Forelimb muscle (tissue), 1 donor: Measurements from ENCODE around the gene PDXP. TPM values are rescaled to one million over a fixed set of nuclear protein-coding genes. Genes with fewer than 3 reads are reported as not detected.
"Not testable (repeated sequence)": the region's sequence is repeated elsewhere in the genome, so short reads cannot be mapped to it uniquely, and the experiment has no call there.

Experiments
- DNase-seq: peaks from one replicate; pipeline ENCODE4 v3.0.0-alpha.2; 2013; ENCODE audit warnings: low read depth
- polyA plus RNA-seq: library from polyadenylated mRNA; unstranded; fragments of 120-200 nt; gene quantifications from one replicate; pipeline ENCODE4 v1.2.1, GENCODE V29; 2013; ENCODE audit not compliant: insufficient read length

PDXP gene
- polyA plus RNA-seq, 1 donor, result 17.3 TPM

DNA sequence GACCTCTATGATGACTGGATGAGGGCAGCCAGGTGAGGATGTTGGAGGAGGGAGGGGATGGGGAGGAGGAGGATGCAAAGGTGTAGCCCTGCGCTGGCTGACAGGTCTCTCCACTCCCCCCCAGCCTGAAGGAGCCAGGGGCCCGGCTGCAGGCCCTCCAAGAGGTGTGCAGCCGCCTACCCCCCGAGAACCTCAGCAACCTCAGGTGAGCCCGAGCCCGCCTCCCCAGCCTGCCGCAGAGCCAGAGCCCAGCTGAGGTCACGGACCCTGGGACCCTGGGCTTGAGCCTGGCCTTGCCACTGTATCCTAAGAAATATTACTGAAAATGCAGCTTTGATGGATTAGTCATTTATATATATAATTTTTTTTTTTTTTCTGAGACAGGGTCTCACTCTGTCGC is 11.2 kb upstream of the PDXP start:
- DNase-seq, result no peak

GRCh38 chr22:37647928-37648327 is 10.6 kb upstream of the PDXP start:
- no peak for DNase-seq

- DNase-seq, result no peak
Measured at GRCh38 chr22:37650463-37651136, 7.9 kb upstream of the PDXP start.

DNA sequence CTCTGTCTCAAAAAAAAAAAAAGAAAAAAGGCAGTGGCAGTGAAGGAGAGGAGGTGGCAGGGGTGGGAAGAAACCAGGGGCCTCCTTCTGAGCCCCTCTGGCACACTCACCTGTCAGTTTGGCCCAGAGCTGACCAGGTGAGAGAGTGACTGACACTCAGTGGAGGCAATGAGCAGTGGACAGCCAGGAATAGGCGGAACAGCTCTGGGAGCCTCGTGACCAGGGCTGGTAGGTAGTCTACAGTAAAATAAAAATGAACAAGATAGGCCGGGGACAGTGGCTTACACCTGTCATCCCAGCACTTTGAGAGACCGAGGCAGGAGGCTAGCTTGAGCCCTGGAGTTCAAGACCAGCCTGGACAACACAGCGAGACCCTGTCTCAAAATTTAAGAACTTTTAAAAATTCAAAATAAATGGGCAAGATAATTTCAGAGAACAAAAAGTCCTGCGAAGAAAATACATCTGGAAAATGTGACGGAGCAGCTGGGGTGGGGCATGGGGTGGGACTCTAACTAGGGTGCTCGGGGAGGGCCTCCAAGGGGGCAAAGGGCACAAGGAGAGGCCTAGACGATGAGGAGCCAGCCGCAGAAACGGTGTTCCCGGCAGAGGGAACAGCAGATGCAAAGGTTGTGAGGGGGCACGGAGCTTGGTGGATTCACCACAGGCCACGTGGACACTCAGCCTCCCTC is 3.8 kb upstream of the PDXP start:
- no peak for DNase-seq

- DNase-seq, result no peak
Measured at GRCh38 chr22:37655252-37655563, 3.3 kb upstream of the PDXP start.

GRCh38 chr22:37656583-37656982 is 1.9 kb upstream of the PDXP start:
- not testable (repeated sequence) for DNase-seq

DNA sequence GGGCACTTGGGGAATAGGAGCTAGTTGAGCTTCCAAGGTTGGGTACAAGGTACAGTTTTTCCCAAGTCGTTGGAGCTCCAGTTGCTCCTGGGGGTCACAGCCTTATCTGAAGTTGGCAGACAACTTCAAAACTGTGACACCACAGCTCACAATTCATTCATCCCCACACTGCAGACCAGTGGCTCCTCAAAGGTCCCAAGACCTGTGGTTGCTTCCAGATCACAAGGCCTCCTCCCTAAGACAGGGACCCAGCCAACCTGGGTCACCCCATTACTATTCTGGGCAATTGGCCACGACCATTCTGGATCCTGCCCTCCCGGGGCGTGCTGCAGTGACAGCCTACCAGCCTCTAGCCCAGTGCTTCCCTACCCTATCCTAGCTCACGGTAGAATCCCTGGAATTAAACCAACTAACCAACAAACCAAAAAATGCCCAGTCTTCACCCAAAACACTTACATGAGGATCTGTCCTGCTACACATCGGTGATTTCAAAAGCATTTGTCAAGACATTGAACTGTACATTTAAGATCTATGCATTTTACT is 862 bp upstream of the PDXP start:
- no peak for DNase-seq

GRCh38 chr22:37659066-37659896 is 758 bp downstream of the PDXP start:
- DNase-seq, result no peak

DNA sequence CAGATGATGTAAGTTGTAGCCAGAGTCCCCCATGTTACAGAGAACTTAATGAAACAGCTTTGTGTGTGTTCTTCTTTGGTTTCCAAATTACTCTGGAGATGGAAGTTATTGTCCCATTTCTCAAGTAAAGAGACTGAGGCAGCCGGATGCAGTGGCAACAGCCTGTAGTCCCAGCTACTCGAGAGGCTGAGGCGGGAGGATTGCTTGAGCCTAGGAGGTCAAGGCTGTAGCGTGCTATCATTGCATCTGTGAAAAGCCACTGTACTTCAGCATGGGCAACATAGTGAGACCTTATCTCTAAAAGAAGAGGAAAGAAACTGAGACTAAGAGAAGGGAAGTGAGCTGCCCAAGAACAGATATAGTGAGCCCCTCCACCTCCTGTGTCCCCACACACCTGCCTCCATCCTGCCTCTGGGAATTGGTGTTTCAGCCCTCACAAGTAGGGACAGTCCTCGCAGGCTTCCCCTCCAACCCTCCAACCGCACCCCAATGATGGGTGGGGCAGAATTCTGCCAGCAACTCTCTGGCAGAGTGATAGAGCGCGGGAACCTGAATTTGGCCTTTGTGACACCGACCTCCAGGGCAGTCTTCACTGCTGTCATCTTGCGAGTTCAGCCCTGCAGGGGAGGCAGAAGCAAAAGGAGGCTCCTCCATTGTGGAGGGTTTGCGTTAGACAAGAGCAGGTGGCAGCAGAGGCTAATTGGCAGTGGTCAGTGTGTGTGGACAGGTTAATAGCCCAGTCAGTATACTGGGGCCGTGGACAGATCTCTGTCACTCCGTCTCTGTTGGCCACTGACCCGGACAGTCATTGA is 1.6 kb downstream of the PDXP start:
- DNase-seq, result no peak

DNA sequence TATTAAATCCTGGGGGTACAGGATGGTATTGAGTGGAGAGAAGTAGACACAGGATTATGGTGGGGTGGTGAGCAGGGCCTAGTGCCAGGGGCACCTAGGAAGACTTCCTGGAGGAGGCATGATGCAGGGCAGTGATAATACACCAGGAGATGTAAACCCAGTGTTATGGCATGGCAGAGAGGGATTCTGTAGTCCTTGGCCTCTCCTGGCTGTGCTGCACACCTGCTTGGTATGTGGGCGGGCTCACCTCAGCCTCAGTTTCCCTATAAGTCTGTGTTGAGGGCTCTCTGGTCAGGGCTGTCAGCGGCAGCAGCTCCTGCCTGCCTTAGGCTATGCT is 2.2 kb downstream of the PDXP start:
- no peak for DNase-seq

DNA sequence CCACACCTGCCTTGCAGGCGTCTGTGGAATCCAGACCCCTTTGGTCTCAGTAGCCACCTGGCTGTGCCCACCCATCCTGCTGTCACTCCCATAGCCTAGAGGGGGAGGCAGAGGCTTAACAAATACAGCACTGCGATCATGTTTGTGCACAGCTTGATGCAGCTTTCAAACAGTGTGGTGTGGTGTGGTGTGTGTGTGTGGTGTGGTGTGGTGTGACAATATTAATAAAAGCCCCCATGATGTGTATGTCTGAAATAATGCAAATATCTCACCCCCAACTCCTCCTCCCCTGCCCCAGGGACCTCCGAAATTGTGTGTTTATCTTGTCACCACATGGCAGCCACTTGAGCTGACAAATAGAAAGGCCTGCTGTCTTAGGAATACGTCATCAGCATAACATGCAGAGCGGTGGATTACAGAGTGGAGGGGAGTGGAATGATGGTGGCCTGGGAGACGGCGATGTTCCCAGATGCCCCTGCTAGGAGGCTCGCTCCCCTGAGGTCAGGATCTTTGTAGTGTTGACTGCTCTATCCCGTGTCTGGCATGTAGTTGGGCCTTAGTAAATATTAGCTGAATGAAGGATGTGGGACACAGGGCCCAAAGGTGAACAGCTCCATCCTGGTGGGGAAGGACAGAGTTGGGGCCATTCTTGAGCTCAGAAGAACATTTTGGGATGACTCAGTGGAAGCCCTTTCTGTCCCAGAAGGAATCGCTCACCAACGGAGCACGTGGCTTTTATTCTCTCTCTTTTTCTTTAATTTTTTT is 2.8 kb downstream of the PDXP start:
- DNase-seq, result no peak

GRCh38 chr22:37662039-37662438 is 3.5 kb downstream of the PDXP start:
- no peak for DNase-seq

DNA sequence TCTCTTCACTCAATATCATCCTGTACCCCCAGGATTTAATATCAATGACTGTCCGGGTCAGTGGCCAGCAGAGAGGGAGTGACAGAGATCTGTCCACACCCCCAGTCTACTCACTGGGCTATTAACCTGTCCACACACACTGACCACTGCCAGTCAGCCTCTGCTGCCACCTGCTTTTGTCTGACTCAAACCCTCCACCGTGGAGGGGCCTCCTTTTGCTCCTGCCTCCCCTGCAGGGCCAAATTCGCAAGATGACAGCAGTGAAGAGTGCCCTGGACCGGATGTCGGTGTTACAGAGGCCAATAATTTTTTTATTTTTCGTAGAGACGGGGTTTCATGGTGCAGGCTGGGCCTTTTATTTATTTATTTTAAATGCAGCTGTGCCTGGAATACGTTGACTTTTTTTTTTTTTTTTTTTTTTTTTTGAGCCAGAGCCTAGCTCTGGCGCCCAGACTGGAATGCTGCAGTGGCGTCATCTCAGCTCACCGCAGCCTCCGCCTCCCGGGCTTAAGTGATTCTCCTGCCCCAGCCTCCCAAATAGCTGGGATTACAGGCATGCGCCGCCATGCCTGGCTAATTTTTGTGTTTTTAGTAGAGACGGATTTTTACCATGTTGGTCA is 5.1 kb downstream of the PDXP start:
- no peak for DNase-seq

DNA sequence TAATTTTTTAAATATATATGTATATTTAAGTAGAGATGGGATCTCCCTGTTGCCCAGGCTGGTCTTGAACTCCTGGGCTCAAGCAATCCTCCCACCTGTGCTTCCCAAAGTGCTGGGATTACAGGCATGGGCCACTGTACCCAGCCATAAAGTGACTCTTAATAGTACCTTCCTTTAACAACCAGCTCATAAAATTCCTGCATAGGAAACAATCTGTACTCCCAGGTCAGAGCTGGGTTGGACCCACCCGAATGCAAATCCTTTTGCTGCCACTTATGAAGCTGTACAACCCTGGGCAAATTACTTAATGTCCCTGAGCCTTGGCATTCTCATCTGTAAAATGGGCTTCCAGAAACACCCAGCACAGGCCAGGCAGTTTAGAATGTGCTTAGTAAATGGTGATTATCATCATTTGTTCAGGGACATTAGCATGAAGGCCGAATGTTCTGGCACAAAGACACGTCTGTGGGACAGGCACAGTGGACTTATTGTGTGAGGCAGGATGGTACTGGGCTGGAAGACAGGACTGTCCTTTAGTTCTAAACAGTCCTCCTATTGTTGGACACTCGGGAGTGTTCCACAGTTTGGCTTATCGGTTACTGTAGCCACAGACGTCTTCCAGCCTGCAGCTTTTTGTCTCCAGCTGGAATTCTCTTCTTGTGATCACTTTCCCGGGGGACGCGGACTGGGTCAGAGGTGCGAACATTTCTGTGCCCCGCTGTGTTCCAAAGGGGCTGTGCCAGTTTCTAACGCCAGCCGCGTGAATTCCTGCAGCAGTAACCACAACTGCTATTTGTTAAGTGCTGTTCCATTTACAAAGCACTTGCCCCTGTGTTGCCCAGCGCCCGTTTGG is 6.0 kb downstream of the PDXP start:
- DNase-seq, result no peak

- DNase-seq, result no peak
Measured at GRCh38 chr22:37665487-37665886, 7.0 kb downstream of the PDXP start.

DNA sequence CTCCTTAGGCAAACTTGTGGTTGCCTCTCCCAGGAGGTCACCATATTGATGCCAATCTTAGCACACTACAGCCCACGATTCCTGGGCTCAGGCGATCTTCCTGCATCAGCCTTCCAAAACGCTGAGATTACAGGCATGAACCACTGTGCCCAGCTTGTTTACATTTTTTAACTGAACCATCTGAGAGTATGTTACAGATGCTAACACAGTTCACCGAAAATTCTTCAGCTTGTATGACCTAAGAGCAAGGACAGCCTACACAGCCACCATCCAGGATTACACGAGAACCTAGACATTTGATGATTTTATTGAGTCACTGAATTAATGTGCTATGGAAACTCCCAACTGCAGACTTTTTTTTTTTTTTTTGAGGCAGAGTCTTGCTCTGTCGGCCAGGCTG is 11.1 kb downstream of the PDXP start:
- no peak for DNase-seq

DNA sequence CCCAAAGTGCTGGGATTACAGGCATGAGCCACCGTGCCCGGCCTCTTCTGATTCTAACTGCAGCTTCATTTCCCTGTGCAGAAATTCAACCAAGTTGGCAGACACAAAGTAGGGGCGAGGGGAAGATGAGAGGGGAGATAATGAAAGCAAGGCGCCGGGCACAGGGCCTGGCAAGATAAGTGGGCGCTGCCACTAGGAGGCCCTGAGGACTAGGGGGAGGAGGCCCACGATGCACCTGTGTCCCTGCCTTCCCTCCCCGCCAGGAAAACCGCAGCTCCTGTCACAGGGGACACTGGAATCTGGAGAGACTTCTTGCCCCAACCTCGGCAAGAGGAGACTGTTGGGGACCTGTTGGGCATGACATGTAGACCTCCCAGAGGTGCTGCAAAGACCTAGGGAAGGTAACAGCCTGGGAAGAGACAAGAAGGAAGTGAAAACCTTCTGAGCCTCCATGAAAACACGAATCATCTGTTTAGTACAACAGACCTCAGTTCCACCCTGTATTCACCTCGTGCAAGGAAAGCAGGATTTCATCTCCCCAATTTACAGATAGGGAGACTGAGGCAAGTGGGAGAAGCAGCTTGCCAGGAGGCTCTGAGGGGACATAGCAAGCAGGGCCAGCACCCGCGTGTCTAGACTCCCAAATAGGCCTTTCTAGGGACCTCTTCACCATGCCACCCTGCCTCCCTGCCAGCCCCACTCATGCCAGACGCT is 13.8 kb downstream of the PDXP start:
- DNase-seq, result no peak

GRCh38 chr22:37672920-37673455 is 14.5 kb downstream of the PDXP start:
- no peak for DNase-seq

DNA sequence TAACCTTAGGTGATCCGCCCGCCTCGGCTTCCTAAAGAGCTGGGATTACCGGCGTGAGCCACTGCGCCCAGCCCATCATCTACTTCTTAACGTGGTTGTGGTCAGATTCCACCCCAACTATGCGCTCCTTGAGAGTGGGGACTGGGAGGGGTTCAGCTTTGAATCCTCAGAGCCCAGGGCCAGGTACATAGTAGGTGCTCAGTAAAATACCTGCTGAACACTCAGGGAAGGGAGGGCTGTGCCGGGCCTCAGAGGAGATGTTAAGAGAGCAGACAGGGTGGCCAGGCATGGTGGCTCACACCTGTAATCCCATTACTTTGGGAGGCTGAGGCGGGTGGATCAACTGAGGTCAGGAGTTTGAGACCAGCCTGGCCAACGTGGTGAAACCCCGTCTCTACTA is 15.7 kb downstream of the PDXP start:
- no peak for DNase-seq
